WI38 (cell line): ENCODE measurements around the gene COL13A1.
A peak's percentile ranks its signal among the peaks of the same experiment; 100 is the strongest.

Experiments
- H3K4me3 ChIP-seq: 2 replicates; pipeline ENCODE4 v1.5.1; 2011; ENCODE audit warnings: low read depth, mild to moderate bottlenecking, control low read depth, low read length
- TF ChIP-seq, protein P1 (sequence below): IDR thresholded peaks from 2 replicates; pipeline ENCODE4 v1.5.1; 2012; ENCODE audit warnings: low read depth, mild to moderate bottlenecking, control low read depth, low read length

Gene COL13A1

DNA sequence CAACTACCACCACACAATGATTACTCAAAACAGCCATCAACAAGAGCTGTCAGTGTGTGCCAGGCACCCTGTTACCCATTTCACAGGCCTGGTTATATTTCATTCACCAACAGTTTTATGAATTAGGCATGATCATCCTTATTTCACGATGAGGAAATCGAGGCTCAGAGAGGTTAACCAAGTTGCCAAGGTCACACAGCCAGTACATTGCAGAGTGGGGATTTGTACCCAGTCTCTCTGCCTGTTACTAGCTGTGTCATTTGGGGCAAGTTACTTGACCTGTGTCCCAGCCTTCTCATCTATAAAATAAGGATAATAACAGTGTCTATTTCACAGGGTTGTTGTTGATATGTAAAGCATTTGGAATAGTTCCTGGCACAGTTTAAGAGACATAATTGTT is 97.2 kb downstream of the COL13A1 start:
- no peak overlapping the region for H3K4me3 ChIP-seq
- TF ChIP-seq, protein P1, sequence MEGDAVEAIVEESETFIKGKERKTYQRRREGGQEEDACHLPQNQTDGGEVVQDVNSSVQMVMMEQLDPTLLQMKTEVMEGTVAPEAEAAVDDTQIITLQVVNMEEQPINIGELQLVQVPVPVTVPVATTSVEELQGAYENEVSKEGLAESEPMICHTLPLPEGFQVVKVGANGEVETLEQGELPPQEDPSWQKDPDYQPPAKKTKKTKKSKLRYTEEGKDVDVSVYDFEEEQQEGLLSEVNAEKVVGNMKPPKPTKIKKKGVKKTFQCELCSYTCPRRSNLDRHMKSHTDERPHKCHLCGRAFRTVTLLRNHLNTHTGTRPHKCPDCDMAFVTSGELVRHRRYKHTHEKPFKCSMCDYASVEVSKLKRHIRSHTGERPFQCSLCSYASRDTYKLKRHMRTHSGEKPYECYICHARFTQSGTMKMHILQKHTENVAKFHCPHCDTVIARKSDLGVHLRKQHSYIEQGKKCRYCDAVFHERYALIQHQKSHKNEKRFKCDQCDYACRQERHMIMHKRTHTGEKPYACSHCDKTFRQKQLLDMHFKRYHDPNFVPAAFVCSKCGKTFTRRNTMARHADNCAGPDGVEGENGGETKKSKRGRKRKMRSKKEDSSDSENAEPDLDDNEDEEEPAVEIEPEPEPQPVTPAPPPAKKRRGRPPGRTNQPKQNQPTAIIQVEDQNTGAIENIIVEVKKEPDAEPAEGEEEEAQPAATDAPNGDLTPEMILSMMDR: no peak

GRCh38 chr10:69899727-69900595 is 98.3 kb downstream of the COL13A1 start:
- TF ChIP-seq, protein P1: no peak
- H3K4me3 ChIP-seq: no peak overlapping the region

DNA sequence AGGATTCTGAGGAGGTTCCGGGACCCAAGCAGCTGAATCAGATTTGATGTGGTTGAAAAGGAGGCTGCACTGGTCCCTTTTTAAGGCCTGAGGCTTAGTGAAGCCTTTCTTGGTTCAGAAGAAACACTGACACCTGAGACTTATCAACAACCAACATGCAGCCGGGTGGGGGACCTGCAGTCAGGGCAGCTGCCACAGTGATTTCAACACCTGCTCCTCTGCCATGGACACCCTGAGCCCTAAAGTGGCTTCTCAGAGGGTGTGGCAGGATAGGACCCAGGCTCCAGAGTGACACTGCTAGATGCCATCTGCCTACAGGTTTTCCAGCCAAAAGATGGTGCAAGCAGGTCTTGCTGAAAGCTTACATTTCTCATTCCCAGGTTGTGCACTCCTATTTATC is 99.3 kb downstream of the COL13A1 start:
- TF ChIP-seq, protein P1: no peak
- no peak overlapping the region for H3K4me3 ChIP-seq

DNA sequence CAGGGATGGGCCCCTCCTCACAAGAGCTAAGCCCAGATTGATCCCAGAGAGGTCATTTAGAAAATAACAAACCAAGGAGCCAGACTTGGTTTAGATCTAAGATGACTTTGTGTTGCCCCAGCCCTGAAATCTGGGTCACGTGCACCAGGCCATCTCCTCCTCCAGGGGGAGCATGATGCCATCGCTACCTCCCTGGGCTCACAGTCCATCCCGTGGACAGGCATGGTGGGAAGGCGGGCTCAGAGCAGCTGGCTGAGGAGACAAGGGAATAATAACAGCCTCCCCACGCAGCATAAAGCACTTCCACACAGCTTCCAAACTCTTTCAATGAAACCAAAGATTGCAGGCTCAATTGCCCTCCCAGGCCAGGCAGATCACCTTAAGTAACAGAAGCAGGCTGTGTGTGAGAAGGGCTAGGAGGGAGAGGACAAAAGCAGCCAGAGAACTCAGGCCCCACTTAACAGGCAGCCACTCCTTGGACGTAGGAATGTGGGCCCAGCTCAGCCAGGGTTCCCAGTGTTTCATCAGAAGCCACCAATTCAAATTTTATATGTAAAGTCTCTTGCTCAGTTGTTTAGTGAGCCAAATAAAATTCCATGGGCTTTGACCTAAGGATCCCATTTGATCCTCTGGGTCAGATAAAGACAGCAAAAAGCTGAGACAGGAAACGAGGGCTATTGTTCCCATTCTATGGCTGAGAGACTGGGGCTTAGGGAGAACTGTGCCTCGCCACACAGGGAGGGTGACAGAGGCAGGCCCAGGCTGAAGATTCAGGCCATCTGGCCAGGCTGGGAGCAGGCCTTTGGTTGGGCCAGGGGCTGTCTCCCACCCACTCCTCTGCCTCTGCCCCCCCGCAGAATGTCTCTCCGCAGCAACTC is 100.2 kb downstream of the COL13A1 start:
- TF ChIP-seq, protein P1: peak; percentile 72; the same call in 1 of the 2 replicates

GRCh38 chr10:69902835-69903535 is 101.3 kb downstream of the COL13A1 start:
- no peak overlapping the region for H3K4me3 ChIP-seq
- TF ChIP-seq, protein P1: no peak

More for the DNA sequence above, 100.2 kb downstream of the COL13A1 start:
- H3K4me3 ChIP-seq: no peak overlapping the region

DNA sequence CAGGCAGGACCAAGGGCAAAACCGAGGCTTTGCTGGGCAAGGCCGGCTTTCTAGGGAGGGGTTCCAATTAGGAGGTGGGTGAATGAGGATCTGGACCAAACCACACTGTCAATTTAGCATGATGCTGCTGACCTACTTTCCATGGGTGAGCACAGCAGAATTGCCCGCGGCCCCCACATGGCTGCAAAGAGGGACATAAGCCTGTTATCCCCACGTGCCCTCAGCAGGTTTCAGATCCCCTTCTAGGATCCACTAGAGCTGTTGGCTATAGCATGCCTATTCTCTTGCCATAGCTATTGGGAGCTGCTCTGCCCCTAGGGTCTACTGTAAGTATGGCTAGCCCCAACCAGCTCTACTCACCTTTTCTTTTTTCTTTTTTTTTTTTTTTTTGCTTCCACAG is 102.8 kb downstream of the COL13A1 start:
- no peak overlapping the region for H3K4me3 ChIP-seq
- TF ChIP-seq, protein P1: no peak
